Vagina (tissue), 2 donors: ENCODE results near the gene ZNF749.

Experiments used
- POLR2A ChIP-seq, 2 donors: fragments of 450-650 bp; IDR thresholded peaks; one replicate each; pipeline ENCODE4 v1.6.1; 2017; ENCODE audit warnings: antibody characterized with exemption in 2 of 2, mild to moderate bottlenecking in 2 of 2, moderate library complexity in 2 of 2
- POLR2AphosphoS5 ChIP-seq, 2 donors: sonication (generic); formaldehyde crosslinking; IDR thresholded peaks; one replicate each; pipeline ENCODE4 v1.9.0; 2017; ENCODE audit warnings: antibody characterized with exemption in 2 of 2, mild to moderate bottlenecking in 2 of 2, low read depth in 1 of 2; ENCODE audit not compliant: insufficient read depth in 1 of 2
- TF ChIP-seq, protein P1 (sequence below), 3 experiments: fragments of 450-650 bp in 2 of 3; fragments of 200-600 bp in 1 of 3; sonication (generic) in 1 of 3; IDR thresholded peaks; one replicate each; pipeline ENCODE4 v1.5.1; 2017 to 2019; ENCODE audit warnings: antibody characterized with exemption in 3 of 3, mild to moderate bottlenecking in 2 of 3, moderate library complexity in 2 of 3

DNA sequence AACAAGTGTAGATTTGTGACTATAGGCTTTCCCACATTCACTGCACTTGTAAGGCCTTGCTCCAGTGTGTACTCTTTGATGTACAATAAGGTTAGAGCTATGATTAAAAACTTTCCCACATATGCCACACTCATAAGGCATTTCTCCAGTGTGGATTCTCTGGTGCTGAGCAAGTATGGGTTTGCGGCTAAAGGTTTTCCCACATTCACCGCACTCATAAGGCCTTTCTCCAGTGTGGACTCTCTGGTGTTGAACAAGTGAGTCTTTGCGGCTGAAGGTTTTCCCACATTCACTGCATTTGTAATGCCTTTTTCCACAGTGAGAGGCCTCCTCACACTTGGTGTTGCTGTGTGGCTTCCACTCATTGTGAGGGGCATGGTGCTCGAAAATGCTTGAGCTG is 38.5 kb downstream of the ZNF749 start:
- TF ChIP-seq POLR2AphosphoS5 (IDR thresholded peaks at IDR 0.05; ENCODE audit: insufficient read depth in 1 of 2, low read depth in 1 of 2) (no peak), POLR2A (IDR thresholded peaks at IDR 0.05) (no peak)
- TF ChIP-seq, protein P1, sequence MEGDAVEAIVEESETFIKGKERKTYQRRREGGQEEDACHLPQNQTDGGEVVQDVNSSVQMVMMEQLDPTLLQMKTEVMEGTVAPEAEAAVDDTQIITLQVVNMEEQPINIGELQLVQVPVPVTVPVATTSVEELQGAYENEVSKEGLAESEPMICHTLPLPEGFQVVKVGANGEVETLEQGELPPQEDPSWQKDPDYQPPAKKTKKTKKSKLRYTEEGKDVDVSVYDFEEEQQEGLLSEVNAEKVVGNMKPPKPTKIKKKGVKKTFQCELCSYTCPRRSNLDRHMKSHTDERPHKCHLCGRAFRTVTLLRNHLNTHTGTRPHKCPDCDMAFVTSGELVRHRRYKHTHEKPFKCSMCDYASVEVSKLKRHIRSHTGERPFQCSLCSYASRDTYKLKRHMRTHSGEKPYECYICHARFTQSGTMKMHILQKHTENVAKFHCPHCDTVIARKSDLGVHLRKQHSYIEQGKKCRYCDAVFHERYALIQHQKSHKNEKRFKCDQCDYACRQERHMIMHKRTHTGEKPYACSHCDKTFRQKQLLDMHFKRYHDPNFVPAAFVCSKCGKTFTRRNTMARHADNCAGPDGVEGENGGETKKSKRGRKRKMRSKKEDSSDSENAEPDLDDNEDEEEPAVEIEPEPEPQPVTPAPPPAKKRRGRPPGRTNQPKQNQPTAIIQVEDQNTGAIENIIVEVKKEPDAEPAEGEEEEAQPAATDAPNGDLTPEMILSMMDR (IDR thresholded peaks at IDR 0.05): no peak
